Suprapubic skin (tissue), 4 donors: ENCODE results near the gene CEPT1. TPM values are rescaled to one million over a fixed set of nuclear protein-coding genes. Genes with fewer than 3 reads are reported as not detected.

Experiments
- DNase-seq, 2 donors: peaks; one replicate each; pipeline ENCODE4 v3.0.0-alpha.2; 2019; ENCODE audit warnings: low spot score in 2 of 2
- H3K27ac ChIP-seq: fragments of 200-600 bp; sonication (generic); one replicate; pipeline ENCODE4 v1.5.1; 2019
- H3K27me3 ChIP-seq: fragments of 200-600 bp; sonication (generic); one replicate; pipeline ENCODE4 v1.5.1; 2019
- H3K36me3 ChIP-seq: fragments of 200-600 bp; sonication (generic); one replicate; pipeline ENCODE4 v1.5.1; 2019
- H3K4me1 ChIP-seq: fragments of 200-600 bp; sonication (generic); one replicate; pipeline ENCODE4 v1.5.1; 2019
- H3K4me3 ChIP-seq: fragments of 200-600 bp; sonication (generic); one replicate; pipeline ENCODE4 v1.5.1; 2019; ENCODE audit warnings: mild to moderate bottlenecking
- H3K9me3 ChIP-seq: fragments of 200-600 bp; sonication (generic); one replicate; pipeline ENCODE4 v1.5.1; 2019
- EP300 ChIP-seq: sonication (generic); formaldehyde crosslinking; IDR thresholded peaks from one replicate; pipeline ENCODE4 v1.6.1; 2017; ENCODE audit warnings: antibody characterized with exemption
- POLR2A ChIP-seq, 2 donors: fragments of 450-650 bp; IDR thresholded peaks; one replicate each; pipeline ENCODE4 v1.6.1; 2017; ENCODE audit warnings: antibody characterized with exemption in 2 of 2, mild to moderate bottlenecking in 2 of 2, moderate library complexity in 2 of 2
- POLR2AphosphoS5 ChIP-seq, 3 donors: sonication (generic); formaldehyde crosslinking; IDR thresholded peaks; one replicate each; pipeline ENCODE4 v1.6.1; 2017; ENCODE audit warnings: antibody characterized with exemption in 3 of 3
- WGBS: methylation state at CpG from one replicate; pipeline ENCODE4 v1.1.5; 2018; 5-methylcytosine and 5-hydroxymethylcytosine counted together
- total RNA-seq, 4 donors: library from RNA; depleted of rRNA; stranded (reverse); fragments of >200 nt; gene quantifications; one replicate each; pipeline ENCODE4 v1.1.0, GENCODE V29; 2016
- TF ChIP-seq, protein P1 (sequence below), 2 donors: fragments of 200-600 bp in 1 of 2; fragments of 450-650 bp in 1 of 2; sonication (generic) in 1 of 2; IDR thresholded peaks; one replicate each; pipeline ENCODE4 v1.5.1; 2016 to 2019; ENCODE audit warnings: antibody characterized with exemption in 2 of 2, mild to moderate bottlenecking in 1 of 2, moderate library complexity in 1 of 2

The CEPT1 gene
- total RNA-seq, 4 donors from 2014 or later, result 29.8 to 50.8 (median 36.9) TPM

- WGBS, result 85% methylated on average over 2 of the region's 2 CpGs
- TF ChIP-seq POLR2AphosphoS5 (IDR thresholded peaks at IDR 0.05) (no peak), EP300 (no peak), POLR2A (IDR thresholded peaks at IDR 0.05) (no peak)
- no peak overlapping the region for H3K27ac ChIP-seq
Measured at GRCh38 chr1:111104981-111105380, 35.0 kb upstream of the CEPT1 start.

GRCh38 chr1:111110197-111110899 lies 29.7 kb upstream of the CEPT1 start:
- H3K27ac ChIP-seq, result no peak overlapping the region
- H3K36me3 ChIP-seq, result peaks cover 2% of the 10 kb centered on the region
- H3K9me3 ChIP-seq, result no peaks in the 10 kb centered on the region
- no peak overlapping the region for H3K4me3 ChIP-seq
- TF ChIP-seq, protein P1, sequence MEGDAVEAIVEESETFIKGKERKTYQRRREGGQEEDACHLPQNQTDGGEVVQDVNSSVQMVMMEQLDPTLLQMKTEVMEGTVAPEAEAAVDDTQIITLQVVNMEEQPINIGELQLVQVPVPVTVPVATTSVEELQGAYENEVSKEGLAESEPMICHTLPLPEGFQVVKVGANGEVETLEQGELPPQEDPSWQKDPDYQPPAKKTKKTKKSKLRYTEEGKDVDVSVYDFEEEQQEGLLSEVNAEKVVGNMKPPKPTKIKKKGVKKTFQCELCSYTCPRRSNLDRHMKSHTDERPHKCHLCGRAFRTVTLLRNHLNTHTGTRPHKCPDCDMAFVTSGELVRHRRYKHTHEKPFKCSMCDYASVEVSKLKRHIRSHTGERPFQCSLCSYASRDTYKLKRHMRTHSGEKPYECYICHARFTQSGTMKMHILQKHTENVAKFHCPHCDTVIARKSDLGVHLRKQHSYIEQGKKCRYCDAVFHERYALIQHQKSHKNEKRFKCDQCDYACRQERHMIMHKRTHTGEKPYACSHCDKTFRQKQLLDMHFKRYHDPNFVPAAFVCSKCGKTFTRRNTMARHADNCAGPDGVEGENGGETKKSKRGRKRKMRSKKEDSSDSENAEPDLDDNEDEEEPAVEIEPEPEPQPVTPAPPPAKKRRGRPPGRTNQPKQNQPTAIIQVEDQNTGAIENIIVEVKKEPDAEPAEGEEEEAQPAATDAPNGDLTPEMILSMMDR (IDR thresholded peaks at IDR 0.05), result no peak
- TF ChIP-seq POLR2A (IDR thresholded peaks at IDR 0.05) (no peak), POLR2AphosphoS5 (IDR thresholded peaks at IDR 0.05) (no peak), EP300 (no peak)
- H3K4me1 ChIP-seq, result no peaks in the 10 kb centered on the region
- no peaks in the 10 kb centered on the region for H3K27me3 ChIP-seq
- WGBS, result 100% methylated on average over 1 of the region's 1 CpG
- DNase-seq, result no peak

More at GRCh38 chr1:111104981-111105380, 35.0 kb upstream of the CEPT1 start:
- Histone ChIP-seq H3K36me3 (no peaks in the 10 kb centered on the region), H3K9me3 (peaks cover 5% of the 10 kb centered on the region), H3K4me3 (no peak overlapping the region), H3K4me1 (no peaks in the 10 kb centered on the region), H3K27me3 (no peaks in the 10 kb centered on the region)
- DNase-seq, result no peak

DNA sequence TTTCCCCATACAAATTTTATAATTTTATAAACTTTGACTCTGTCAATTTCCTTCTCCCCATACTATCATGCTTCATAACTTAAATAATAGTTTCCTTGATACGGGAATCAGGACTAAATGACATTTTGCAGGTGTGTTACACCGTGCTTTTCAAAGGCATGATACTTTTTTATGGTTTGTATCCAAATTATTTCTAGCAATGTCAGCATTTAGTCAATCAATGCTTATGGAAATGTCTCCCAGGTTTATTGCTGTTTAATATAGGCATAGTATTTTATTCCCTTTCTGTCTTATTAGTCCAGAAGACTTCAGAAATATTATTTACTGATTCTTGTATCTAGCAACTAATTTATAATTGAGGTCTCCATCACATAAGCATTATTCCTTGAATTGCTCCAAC lies 23.5 kb upstream of the CEPT1 start:
- Histone ChIP-seq H3K27me3 (no peaks in the 10 kb centered on the region), H3K36me3 (peaks cover 28% of the 10 kb centered on the region), H3K27ac (no peak overlapping the region), H3K9me3 (no peaks in the 10 kb centered on the region), H3K4me3 (no peak overlapping the region), H3K4me1 (no peaks in the 10 kb centered on the region)
- 90% methylated on average over 2 of the region's 2 CpGs for WGBS
- TF ChIP-seq EP300, result no peak
- TF ChIP-seq POLR2A (IDR thresholded peaks at IDR 0.05), result no peak
- TF ChIP-seq, protein P1 (IDR thresholded peaks at IDR 0.05), result no peak
- no peak for TF ChIP-seq POLR2AphosphoS5 (IDR thresholded peaks at IDR 0.05)
- no peak for DNase-seq

GRCh38 chr1:111126354-111126753 lies 13.7 kb upstream of the CEPT1 start:
- Histone ChIP-seq H3K4me3 (no peak overlapping the region), H3K27ac (no peak overlapping the region), H3K4me1 (no peaks in the 10 kb centered on the region), H3K36me3 (peaks cover 40% of the 10 kb centered on the region), H3K9me3 (no peaks in the 10 kb centered on the region), H3K27me3 (no peaks in the 10 kb centered on the region)
- 92% methylated on average over 1 of the region's 1 CpG for WGBS
- TF ChIP-seq POLR2A (IDR thresholded peaks at IDR 0.05) (no peak), POLR2AphosphoS5 (IDR thresholded peaks at IDR 0.05) (no peak), EP300 (no peak)
- TF ChIP-seq, protein P1 (IDR thresholded peaks at IDR 0.05), result no peak
- no peak for DNase-seq

DNA sequence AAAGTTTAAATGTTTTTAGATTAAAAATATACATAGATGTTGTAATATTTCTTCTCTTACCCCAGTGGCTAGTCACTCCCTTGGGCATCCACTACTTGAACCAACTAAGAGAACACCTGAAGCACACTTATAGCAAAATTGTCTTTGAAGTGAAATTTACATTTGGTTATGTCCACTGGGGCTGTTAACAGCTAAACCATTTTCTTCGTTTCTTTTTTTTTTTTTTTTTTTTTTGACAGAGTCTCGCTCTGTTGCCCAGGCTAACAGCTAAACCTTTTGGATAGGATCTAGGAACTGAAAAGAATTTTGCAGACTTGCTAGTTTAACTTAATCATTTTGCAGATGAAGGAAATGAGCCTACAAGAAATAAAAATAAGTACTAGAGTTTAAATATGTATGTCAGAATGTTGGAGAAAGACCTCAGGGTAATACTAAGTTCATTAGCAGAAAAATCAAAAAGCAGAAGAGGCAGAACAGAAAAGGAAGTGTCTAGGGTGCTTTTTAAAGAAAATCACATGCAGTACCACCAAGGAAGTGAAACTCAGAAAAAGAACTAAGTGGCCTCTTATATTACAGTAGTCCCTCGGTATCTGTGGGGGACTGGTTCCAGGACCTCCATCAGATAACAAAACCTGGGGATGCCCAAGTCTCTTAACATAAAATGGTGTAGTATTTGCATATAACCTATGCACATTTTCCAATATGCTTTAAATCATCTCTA lies 11.9 kb upstream of the CEPT1 start:
- Histone ChIP-seq H3K4me1 (no peaks in the 10 kb centered on the region), H3K9me3 (no peaks in the 10 kb centered on the region), H3K36me3 (peaks cover 37% of the 10 kb centered on the region), H3K27me3 (no peaks in the 10 kb centered on the region), H3K27ac (no peak overlapping the region), H3K4me3 (no peak overlapping the region)
- WGBS, result 85% methylated on average over 3 of the region's 3 CpGs
- TF ChIP-seq POLR2AphosphoS5 (IDR thresholded peaks at IDR 0.05) (no peak), POLR2A (IDR thresholded peaks at IDR 0.05) (no peak), EP300 (no peak)
- TF ChIP-seq, protein P1 (IDR thresholded peaks at IDR 0.05), result no peak
- DNase-seq, result no peak
